Pancreas (tissue), 10 donors: Measurements from ENCODE around the gene DNAJC11. TPM values are rescaled to one million over a fixed set of nuclear protein-coding genes. Genes with fewer than 3 reads are reported as not detected.
"Not testable (repeated sequence)": the region's sequence is repeated elsewhere in the genome, so short reads cannot be mapped to it uniquely, and the experiment has no call there.

Source experiments
- ATAC-seq, 4 donors: fragments of 200-7000 bp; cut with Tn5 transposase; one replicate each; pipeline versions ENCODE4 v1.8.0 to v1.9.1; 2020; ENCODE audit warnings: mild to moderate bottlenecking in 4 of 4, moderate library complexity in 4 of 4
- DNase-seq, 6 donors: peaks; one replicate each; pipeline ENCODE4 v3.0.0-alpha.2; 2020
- FAIRE-seq: peaks from 2 replicates; lab custom pipeline; 2012; peaks lifted over from hg19 to GRCh38; lab: Jason Lieb, UNC
- H3K27ac ChIP-seq, 4 donors: fragments of 200-600 bp; sonication (generic); 1 replicate in 3 of 4; 2 replicates in 1 of 4; pipeline versions ENCODE4 v1.5.0 to v1.8.0; 2020
- H3K27me3 ChIP-seq, 4 donors: fragments of 200-600 bp; one replicate each; pipeline ENCODE4 v1.8.0; 2021
- H3K36me3 ChIP-seq, 3 donors: fragments of 200-600 bp; sonication (generic) in 1 of 3; one replicate each; pipeline versions ENCODE4 v1.5.0 to v1.8.0; 2020 to 2021
- H3K4me1 ChIP-seq, 3 donors: fragments of 200-600 bp; one replicate each; pipeline ENCODE4 v1.8.0; 2021
- H3K4me3 ChIP-seq, 4 donors: fragments of 200-600 bp; sonication (generic) in 2 of 4; one replicate each; pipeline versions ENCODE4 v1.5.0 to v1.8.0; 2020 to 2021
- H3K9me3 ChIP-seq, 4 donors: fragments of 200-600 bp; one replicate each; pipeline ENCODE4 v1.8.0; 2021
- WGBS, 2 donors: extraction: QIAGEN DNeasy Blood & Tissue Kit; methylation state at CpG; one replicate each; pipeline ENCODE4 v1.1.7; 2013; 5-methylcytosine and 5-hydroxymethylcytosine counted together
- intact Hi-C, 3 donors: fragments of 100-400 bp; cut with DNase I; formaldehyde crosslinking; loops; one replicate each; pipeline versions ENCODE4 v1.11.1 to v1.14.2; 2022
- polyA plus RNA-seq, 2 donors: library from polyadenylated mRNA; stranded (reverse); fragments of 200-250 nt; gene quantifications; one replicate each; pipeline ENCODE4 v1.2.3, GENCODE V29; 2013
- total RNA-seq, 6 donors: library from RNA; stranded (reverse); fragmentation: NEBNext Ultra II Directional in 4 of 6; extraction: Animal tissue kit (Norgen Biotek cat#: 25700) in 4 of 6; gene quantifications; one replicate each; pipeline versions ENCODE4 v1.2.1 to v1.2.4, GENCODE V29; 2021 to 2023
- TF ChIP-seq, protein P1 (sequence below), 4 donors: fragments of 200-600 bp; sonication (generic) in 3 of 4; IDR thresholded peaks; one replicate each; pipeline versions ENCODE4 v1.5.0 to v1.8.0; 2021; ENCODE audit warnings: antibody characterized with exemption in 4 of 4
- donor health status: healthy with polysubstance abuse.
- donor health status: DM: no; HTN: no; CAD: no; lungs with moderate emphysema.
- donor health status: DM: no; HTN: no; CAD: no.
- donor health status: control.
- donor health status: control.
- donor health status: Bipolar disorder and iron deficiency.
- donor health status: DM: yes; HTN: yes; CAD: no.
- donor health status: DM: no; HTN: no; CAD: no.
- donor health status: DM: no; HTN: no; CAD: no.
- donor health status: DM: yes; HTN: yes; CAD: no.

Gene DNAJC11
- total and polyA plus RNA-seq, 8 donors, result 14.9 to 30.6 (median 20.2) TPM

DNA sequence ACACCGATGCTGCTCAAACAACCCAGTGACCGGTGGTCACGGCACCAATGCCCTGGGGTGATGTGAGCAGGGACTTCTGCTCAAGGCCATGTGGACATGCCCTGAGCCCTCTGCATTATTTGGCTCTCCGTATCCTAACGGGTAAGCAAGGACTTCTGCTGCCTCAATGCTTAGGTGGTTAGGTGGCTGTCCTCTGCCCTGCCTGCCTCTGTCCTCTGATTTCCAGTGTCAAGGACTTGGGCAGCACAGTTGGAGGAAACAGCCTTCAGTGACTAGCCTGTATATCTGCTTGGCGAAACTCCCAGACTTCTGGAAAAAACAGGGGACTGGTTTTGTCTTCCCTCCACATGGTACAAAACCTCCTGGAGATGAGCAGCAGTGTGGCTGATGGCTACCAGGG, 34.5 kb downstream of the DNAJC11 start:
- ATAC-seq (no peak), FAIRE-seq (no peak), DNase-seq (no peak)
- Histone ChIP-seq H3K27ac (no peak overlapping the region), H3K36me3 (peaks cover 0 to 17% (median 0%) of the 10 kb centered on the region in 3 donors), H3K9me3 (no peaks in the 10 kb centered on the region), H3K4me1 (no peaks in the 10 kb centered on the region), H3K27me3 (no peaks in the 10 kb centered on the region), H3K4me3 (no peak overlapping the region)
- intact Hi-C loops, result no loop called here
- TF ChIP-seq, protein P1, sequence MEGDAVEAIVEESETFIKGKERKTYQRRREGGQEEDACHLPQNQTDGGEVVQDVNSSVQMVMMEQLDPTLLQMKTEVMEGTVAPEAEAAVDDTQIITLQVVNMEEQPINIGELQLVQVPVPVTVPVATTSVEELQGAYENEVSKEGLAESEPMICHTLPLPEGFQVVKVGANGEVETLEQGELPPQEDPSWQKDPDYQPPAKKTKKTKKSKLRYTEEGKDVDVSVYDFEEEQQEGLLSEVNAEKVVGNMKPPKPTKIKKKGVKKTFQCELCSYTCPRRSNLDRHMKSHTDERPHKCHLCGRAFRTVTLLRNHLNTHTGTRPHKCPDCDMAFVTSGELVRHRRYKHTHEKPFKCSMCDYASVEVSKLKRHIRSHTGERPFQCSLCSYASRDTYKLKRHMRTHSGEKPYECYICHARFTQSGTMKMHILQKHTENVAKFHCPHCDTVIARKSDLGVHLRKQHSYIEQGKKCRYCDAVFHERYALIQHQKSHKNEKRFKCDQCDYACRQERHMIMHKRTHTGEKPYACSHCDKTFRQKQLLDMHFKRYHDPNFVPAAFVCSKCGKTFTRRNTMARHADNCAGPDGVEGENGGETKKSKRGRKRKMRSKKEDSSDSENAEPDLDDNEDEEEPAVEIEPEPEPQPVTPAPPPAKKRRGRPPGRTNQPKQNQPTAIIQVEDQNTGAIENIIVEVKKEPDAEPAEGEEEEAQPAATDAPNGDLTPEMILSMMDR (IDR thresholded peaks at IDR 0.05), result no peak
- WGBS, 2 donors, result 89 to 91% methylated on average over 6 of the region's 6 CpGs

DNA sequence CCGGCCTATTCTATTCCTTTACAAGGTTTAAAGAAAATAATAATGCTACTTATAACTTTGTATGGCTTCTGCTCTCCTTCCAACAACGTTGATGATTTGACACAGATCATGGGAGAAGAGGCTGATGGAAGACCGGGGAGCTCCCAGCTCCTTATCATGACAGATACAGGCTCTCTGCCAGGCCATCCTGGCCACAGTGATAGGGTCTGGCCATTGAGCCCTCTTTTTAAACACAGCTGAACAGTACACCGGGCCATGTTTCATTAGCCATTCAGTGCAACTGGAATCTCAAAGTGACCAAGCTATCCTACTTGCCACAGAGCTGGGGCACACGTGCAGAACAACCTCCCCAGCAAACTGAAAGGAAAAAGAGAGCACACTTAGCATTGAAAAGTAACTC, 34.9 kb downstream of the DNAJC11 start:
- Histone ChIP-seq H3K27ac (no peak overlapping the region), H3K27me3 (no peaks in the 10 kb centered on the region), H3K36me3 (peaks cover 0 to 17% (median 0%) of the 10 kb centered on the region in 3 donors), H3K4me3 (no peak overlapping the region), H3K4me1 (no peaks in the 10 kb centered on the region), H3K9me3 (no peaks in the 10 kb centered on the region)
- no peak for FAIRE-seq
- intact Hi-C loops, result no loop called here
- WGBS, 2 donors, result 89 to 90% methylated on average over 5 of the region's 5 CpGs
- no peak for DNase-seq
- TF ChIP-seq, protein P1 (IDR thresholded peaks at IDR 0.05), result no peak
- ATAC-seq, result no peak

DNA sequence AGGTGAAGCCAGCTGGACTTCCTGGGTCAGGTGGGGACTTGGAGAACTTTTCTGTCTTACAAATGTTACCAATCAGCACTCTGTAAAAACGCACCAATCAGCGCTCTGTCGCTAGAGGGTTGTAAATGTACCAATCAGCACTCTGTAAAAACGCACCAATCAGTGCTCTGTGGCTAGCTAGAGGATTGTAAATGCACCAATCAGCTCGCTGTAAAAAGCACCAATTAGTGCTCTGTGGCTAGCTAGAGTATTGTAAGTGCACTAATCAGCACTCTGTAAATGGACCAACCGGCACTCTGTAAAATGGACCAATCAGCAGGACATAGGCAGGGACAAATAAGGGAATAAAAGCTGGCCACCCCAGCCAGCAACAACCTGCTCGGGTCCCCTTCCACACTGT, 39.1 kb downstream of the DNAJC11 start:
- H3K4me3 ChIP-seq, H3K27me3 ChIP-seq, ATAC-seq, H3K4me1 ChIP-seq, H3K9me3 ChIP-seq, DNase-seq, FAIRE-seq, intact Hi-C loops, H3K27ac ChIP-seq: not testable (repeated sequence)
- 97 to 99% methylated on average over 7 of the region's 7 CpGs for WGBS, 2 donors
- H3K36me3 ChIP-seq, result peaks cover 0 to 12% (median 0%) of the 10 kb centered on the region in 3 donors

DNA sequence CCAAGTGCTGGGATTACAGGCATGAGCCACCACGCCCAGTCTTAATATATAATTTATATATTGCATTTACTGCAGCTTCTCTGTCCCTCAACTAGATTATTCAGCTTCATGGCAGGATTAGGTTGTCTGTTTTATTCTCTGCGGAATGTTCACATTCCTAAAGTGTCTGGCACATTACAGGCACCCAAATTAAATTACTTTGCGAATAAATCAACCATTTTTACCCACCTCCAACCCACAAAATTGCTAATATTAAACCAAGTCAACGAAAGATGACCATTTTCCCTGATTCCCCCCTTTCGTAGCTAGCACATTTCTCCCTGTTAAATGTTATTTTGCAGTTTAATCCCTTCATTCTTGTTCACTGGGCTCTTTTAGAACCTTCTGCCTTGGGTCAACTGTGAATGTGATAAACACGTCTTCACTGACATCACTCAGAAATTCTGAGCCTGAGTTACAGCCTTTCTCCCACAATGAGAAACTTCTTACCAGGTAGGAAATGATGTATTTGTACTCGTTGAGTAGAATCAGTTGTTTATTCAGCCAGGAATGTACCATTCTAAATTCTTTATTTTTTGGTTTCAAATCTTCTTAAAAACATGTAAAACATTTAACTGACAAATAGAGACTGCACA, 41.1 kb downstream of the DNAJC11 start:
- 85 to 86% methylated on average over 7 of the region's 7 CpGs for WGBS, 2 donors
- FAIRE-seq (no peak), DNase-seq (no peak), ATAC-seq (no peak)
- Histone ChIP-seq H3K36me3 (no peaks in the 10 kb centered on the region), H3K4me3 (no peak overlapping the region), H3K27ac (no peak overlapping the region), H3K4me1 (no peaks in the 10 kb centered on the region), H3K9me3 (no peaks in the 10 kb centered on the region), H3K27me3 (no peaks in the 10 kb centered on the region)
- TF ChIP-seq, protein P1 (IDR thresholded peaks at IDR 0.05), result no peak
- intact Hi-C loops, result no loop called here

DNA sequence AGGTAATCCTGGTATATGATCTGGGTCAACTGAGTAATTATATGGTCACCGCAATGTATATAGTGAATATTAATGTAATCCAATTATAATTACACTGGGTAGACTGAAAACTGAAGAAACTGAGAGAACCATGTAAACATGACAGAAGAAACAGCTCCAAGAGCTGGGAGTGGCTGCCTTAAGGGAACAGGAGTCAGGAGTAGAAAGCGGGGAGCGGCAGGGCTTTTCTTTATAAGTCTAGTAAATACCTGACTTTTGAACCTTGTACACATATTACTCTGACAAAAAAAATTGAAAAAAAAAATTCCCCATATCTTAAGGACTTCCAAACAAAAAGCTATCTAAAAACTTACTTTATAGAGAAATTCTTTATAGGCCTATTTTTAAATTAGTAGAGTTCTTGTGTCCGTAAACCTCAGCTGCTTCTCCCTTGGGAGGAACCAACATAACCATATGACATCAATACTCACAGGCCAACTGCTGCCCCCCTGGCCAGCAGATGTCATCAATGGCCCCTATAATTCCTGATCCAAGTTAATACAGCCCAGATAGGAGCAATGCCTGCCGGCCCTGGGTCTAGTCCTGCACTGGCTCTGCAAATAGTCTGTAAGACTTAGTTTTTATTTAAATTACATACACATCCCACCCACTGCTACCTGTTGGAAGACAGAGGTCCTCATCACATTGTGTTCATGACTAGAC, 43.1 kb downstream of the DNAJC11 start:
- DNase-seq (no peak), ATAC-seq (no peak), FAIRE-seq (no peak)
- 89 to 95% methylated on average over 5 of the region's 5 CpGs for WGBS, 2 donors
- Histone ChIP-seq H3K27ac (no peak overlapping the region), H3K27me3 (no peaks in the 10 kb centered on the region), H3K4me1 (no peaks in the 10 kb centered on the region), H3K9me3 (no peaks in the 10 kb centered on the region), H3K4me3 (no peak overlapping the region), H3K36me3 (peaks cover 0 to 3% (median 0%) of the 10 kb centered on the region in 3 donors)
- TF ChIP-seq, protein P1 (IDR thresholded peaks at IDR 0.05), result no peak
- intact Hi-C loops, result no loop called here
